ENCODE results near the gene NFATC2. TPM values are rescaled to one million over a fixed set of nuclear protein-coding genes. Genes with fewer than 3 reads are reported as not detected.

NFATC2 gene
- polyA plus RNA-seq, 3 donors: 1.6 to 2.3 (median 1.6) TPM

- no peak for DNase-seq (ENCODE audit: extremely low read depth in 1 of 11, low read depth in 9 of 11, low spot score in 4 of 11)
Measured at GRCh38 chr20:51528263-51529027, 14.1 kb downstream of the NFATC2 start.

GRCh38 chr20:51526754-51527153 lies 15.8 kb downstream of the NFATC2 start:
- no peak for DNase-seq (ENCODE audit: extremely low read depth in 1 of 11, low read depth in 9 of 11, low spot score in 4 of 11)

GRCh38 chr20:51526106-51526470 lies 16.4 kb downstream of the NFATC2 start:
- no peak for DNase-seq (ENCODE audit: extremely low read depth in 1 of 11, low read depth in 9 of 11, low spot score in 4 of 11)

- DNase-seq (ENCODE audit: extremely low read depth in 1 of 11, low read depth in 9 of 11, low spot score in 4 of 11): no peak
Measured at GRCh38 chr20:51525241-51526105, 17.0 kb downstream of the NFATC2 start.

- no peak for DNase-seq (ENCODE audit: extremely low read depth in 1 of 11, low read depth in 9 of 11, low spot score in 4 of 11)
Measured at GRCh38 chr20:51523276-51524013, 19.1 kb downstream of the NFATC2 start.

GRCh38 chr20:51522207-51522606 lies 20.3 kb downstream of the NFATC2 start:
- DNase-seq (ENCODE audit: extremely low read depth in 1 of 11, low read depth in 9 of 11, low spot score in 4 of 11): no peak

GRCh38 chr20:51517839-51518238 lies 24.7 kb downstream of the NFATC2 start:
- no peak for DNase-seq (ENCODE audit: extremely low read depth in 1 of 11, low read depth in 9 of 11, low spot score in 4 of 11)

- no peak for DNase-seq (ENCODE audit: extremely low read depth in 1 of 11, low read depth in 9 of 11, low spot score in 4 of 11)
Measured at GRCh38 chr20:51516855-51517254, 25.7 kb downstream of the NFATC2 start.

- no peak for DNase-seq (ENCODE audit: extremely low read depth in 1 of 11, low read depth in 9 of 11, low spot score in 4 of 11)
Measured at GRCh38 chr20:51514836-51515235, 27.7 kb downstream of the NFATC2 start.

GRCh38 chr20:51514249-51514648 lies 28.3 kb downstream of the NFATC2 start:
- no peak for DNase-seq (ENCODE audit: extremely low read depth in 1 of 11, low read depth in 9 of 11, low spot score in 4 of 11)

- DNase-seq (ENCODE audit: extremely low read depth in 1 of 11, low read depth in 9 of 11, low spot score in 4 of 11): no peak
Measured at GRCh38 chr20:51513545-51513944, 29.0 kb downstream of the NFATC2 start.

- DNase-seq (ENCODE audit: extremely low read depth in 1 of 11, low read depth in 9 of 11, low spot score in 4 of 11): no peak
Measured at GRCh38 chr20:51512645-51513044, 29.9 kb downstream of the NFATC2 start.

- DNase-seq (ENCODE audit: extremely low read depth in 1 of 11, low read depth in 9 of 11, low spot score in 4 of 11): no peak
Measured at GRCh38 chr20:51511861-51512619, 30.5 kb downstream of the NFATC2 start.

- no peak for DNase-seq (ENCODE audit: extremely low read depth in 1 of 11, low read depth in 9 of 11, low spot score in 4 of 11)
Measured at GRCh38 chr20:51510936-51511605, 31.4 kb downstream of the NFATC2 start.

- no peak for DNase-seq (ENCODE audit: extremely low read depth in 1 of 11, low read depth in 9 of 11, low spot score in 4 of 11)
Measured at GRCh38 chr20:51510169-51510568, 32.4 kb downstream of the NFATC2 start.

GRCh38 chr20:51509208-51509607 lies 33.3 kb downstream of the NFATC2 start:
- no peak for DNase-seq (ENCODE audit: extremely low read depth in 1 of 11, low read depth in 9 of 11, low spot score in 4 of 11)

GRCh38 chr20:51508780-51509179 lies 33.7 kb downstream of the NFATC2 start:
- DNase-seq (ENCODE audit: extremely low read depth in 1 of 11, low read depth in 9 of 11, low spot score in 4 of 11): no peak

GRCh38 chr20:51508158-51508557 lies 34.4 kb downstream of the NFATC2 start:
- DNase-seq (ENCODE audit: extremely low read depth in 1 of 11, low read depth in 9 of 11, low spot score in 4 of 11): no peak
